ENCODE measurements around the gene LNX1. TPM values are rescaled to one million over a fixed set of nuclear protein-coding genes. Genes with fewer than 3 reads are reported as not detected.

LNX1 gene
- total RNA-seq, 1 experiment from 2014 or later = 3.3 TPM

DNA sequence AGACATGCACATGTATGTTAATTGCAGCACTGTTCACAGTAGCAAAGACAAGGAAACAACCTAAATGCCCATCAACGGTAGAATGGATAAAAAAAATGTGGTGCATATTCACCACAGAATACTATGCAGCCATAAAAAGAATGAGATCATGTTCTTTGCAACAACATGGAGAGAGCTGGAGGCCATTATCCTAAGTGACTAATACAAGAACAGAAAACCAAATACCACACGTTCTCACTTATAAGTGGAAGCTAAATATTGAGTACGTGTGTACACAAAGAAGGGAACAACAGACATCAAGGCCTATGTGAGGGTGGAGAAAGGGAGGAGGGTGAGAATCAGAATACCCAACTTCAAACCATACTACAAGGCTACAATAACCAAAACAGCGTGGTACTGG lies 17.4 kb upstream of the LNX1 start:
- H3K79me2 ChIP-seq (ENCODE audit: insufficient read depth, low read length) = no peaks in the 10 kb centered on the region
- H3K4me1 ChIP-seq (ENCODE audit: control insufficient read depth in 1 of 2, insufficient read depth in 2 of 2, low read length in 2 of 2) = no peaks in the 10 kb centered on the region
- intact Hi-C loops (cut with micrococcal nuclease) = no loop called here
- H2AFZ ChIP-seq (ENCODE audit: low read depth, low read length, poor library complexity, severe bottlenecking) = no peak overlapping the region
- ChIA-PET CTCF (no interaction called here), POLR2A (no interaction called here), RAD21 (ENCODE audit: low non-redundant PET in 1 of 2, low total read pairs in 2 of 2, uncharacterized antibody in 2 of 2, unreplicated experiment in 2 of 2) (no interaction called here)
- TF ChIP-seq TCF7L2 (IDR thresholded peaks at IDR 0.05; ENCODE audit: borderline replicate concordance, extremely low read depth, insufficient read depth, insufficient read length) (no peak), POLR2AphosphoS5 (IDR thresholded peaks at IDR 0.05; ENCODE audit: low read depth, low read length) (no peak), EZH2 (IDR thresholded peaks at IDR 0.05) (no peak), EZH2phosphoT487 (IDR thresholded peaks at IDR 0.05; ENCODE audit: borderline replicate concordance) (no peak), ELF1 (IDR thresholded peaks at IDR 0.05; ENCODE audit: borderline replicate concordance, low read depth) (no peak), ZNF274 (IDR thresholded peaks at IDR 0.05; ENCODE audit: low read depth, low read length) (no peak), EGR1 (IDR thresholded peaks at IDR 0.05; ENCODE audit: low read depth) (no peak), SIN3A (IDR thresholded peaks at IDR 0.05; ENCODE audit: low read depth) (no peak), YY1 (IDR thresholded peaks at IDR 0.05; ENCODE audit: extremely low read depth, insufficient replicate concordance, low read depth, low read length) (no peak), JUND (IDR thresholded peaks at IDR 0.05) (no peak), CEBPB (IDR thresholded peaks at IDR 0.05; ENCODE audit: low read depth) (no peak)
- TF ChIP-seq, protein P1, sequence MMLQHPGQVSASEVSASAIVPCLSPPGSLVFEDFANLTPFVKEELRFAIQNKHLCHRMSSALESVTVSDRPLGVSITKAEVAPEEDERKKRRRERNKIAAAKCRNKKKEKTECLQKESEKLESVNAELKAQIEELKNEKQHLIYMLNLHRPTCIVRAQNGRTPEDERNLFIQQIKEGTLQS (IDR thresholded peaks at IDR 0.05) = no peak
- ATAC-seq (no peak), DNase-seq (ENCODE audit: low read depth, low spot score) (no peak)
- H4K20me1 ChIP-seq (ENCODE audit: insufficient read depth) = no peaks in the 10 kb centered on the region
- H3K27me3 ChIP-seq (ENCODE audit: insufficient read depth, low read length) = 0 out of 2 replicates have a peak, but pooled peaks cover 7% of the 10 kb centered on the region
- no peak overlapping the region for H3K27ac ChIP-seq (ENCODE audit: low read depth, low read length)
- BruUV-seq (replicated peaks) = no TSS peak
- no peaks in the 10 kb centered on the region for H3K9me2 ChIP-seq (ENCODE audit: insufficient read depth)
- no peak overlapping the region for H3K4me2 ChIP-seq (ENCODE audit: low read length)
- no peaks in the 10 kb centered on the region for H3K9me3 ChIP-seq (ENCODE audit: control insufficient read depth in 1 of 2, insufficient read depth in 1 of 2, low read depth in 1 of 2, low read length in 2 of 2)
- no peak overlapping the region for H3K4me3 ChIP-seq (replicated peaks in 1 of 2; ENCODE audit: low read depth in 1 of 2, low read length in 2 of 2)
- no peaks in the 10 kb centered on the region for H3K36me3 ChIP-seq (ENCODE audit: control insufficient read depth in 1 of 2, insufficient read depth in 2 of 2, low read length in 2 of 2)
- H3K9ac ChIP-seq (ENCODE audit: low read length) = no peak overlapping the region

DNA sequence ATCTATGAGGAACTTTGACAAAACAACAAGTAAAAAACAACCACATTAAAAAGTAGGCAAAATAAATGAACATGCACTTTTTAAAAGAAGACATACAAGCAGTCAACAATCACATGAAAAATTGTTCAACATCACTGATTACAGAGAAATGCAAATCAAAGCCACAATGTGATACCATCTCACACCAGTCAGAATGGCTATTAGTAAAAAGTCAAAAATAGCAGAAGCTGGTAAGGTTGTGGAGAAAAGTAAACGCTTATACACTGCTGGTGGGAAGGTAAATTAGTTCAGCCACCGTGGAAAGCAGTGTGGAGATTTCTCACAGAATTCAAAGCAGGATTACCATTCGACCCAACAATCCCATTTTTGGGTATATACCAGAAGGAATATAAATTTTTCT lies 17.0 kb upstream of the LNX1 start:
- RAD21 ChIA-PET (ENCODE audit: low non-redundant PET in 1 of 2, low total read pairs in 2 of 2, uncharacterized antibody in 2 of 2, unreplicated experiment in 2 of 2) = no interaction called here
- intact Hi-C loops (cut with micrococcal nuclease) = no loop called here
- no peaks in the 10 kb centered on the region for H3K9me3 ChIP-seq (ENCODE audit: control insufficient read depth in 1 of 2, insufficient read depth in 1 of 2, low read depth in 1 of 2, low read length in 2 of 2)
- no peak overlapping the region for H3K4me3 ChIP-seq (replicated peaks in 1 of 2; ENCODE audit: low read depth in 1 of 2, low read length in 2 of 2)
- TF ChIP-seq EZH2 (IDR thresholded peaks at IDR 0.05) = no peak
- no peak overlapping the region for H3K9ac ChIP-seq (ENCODE audit: low read length)
- H4K20me1 ChIP-seq (ENCODE audit: insufficient read depth) = no peaks in the 10 kb centered on the region
- no peaks in the 10 kb centered on the region for H3K36me3 ChIP-seq (ENCODE audit: control insufficient read depth in 1 of 2, insufficient read depth in 2 of 2, low read length in 2 of 2)
- POLR2A ChIA-PET = no interaction called here
- DNase-seq (ENCODE audit: low read depth, low spot score) (no peak), ATAC-seq (no peak)
- no peaks in the 10 kb centered on the region for H3K79me2 ChIP-seq (ENCODE audit: insufficient read depth, low read length)
- H3K27ac ChIP-seq (ENCODE audit: low read depth, low read length) = no peak overlapping the region
- no peaks in the 10 kb centered on the region for H3K9me2 ChIP-seq (ENCODE audit: insufficient read depth)
- H3K27me3 ChIP-seq (ENCODE audit: insufficient read depth, low read length) = 0 out of 2 replicates have a peak, but pooled peaks cover 7% of the 10 kb centered on the region
- H3K4me1 ChIP-seq (ENCODE audit: control insufficient read depth in 1 of 2, insufficient read depth in 2 of 2, low read length in 2 of 2) = no peaks in the 10 kb centered on the region
- no peak overlapping the region for H2AFZ ChIP-seq (ENCODE audit: low read depth, low read length, poor library complexity, severe bottlenecking)
- BruUV-seq (replicated peaks) = no TSS peak
- no peak overlapping the region for H3K4me2 ChIP-seq (ENCODE audit: low read length)
- CTCF ChIA-PET = no interaction called here

Data from HCT116 (cell line).